SK-N-SH treated with all-trans-retinoic acid at 6 μM for 48 hours (cell line): ENCODE measurements around the gene PLXNA4.

Experiments
- ATAC-seq: fragments of 200-7000 bp; cut with Tn5 transposase; 3 replicates; pipeline ENCODE4 v1.9.1; 2020; ENCODE audit warnings: mild to moderate bottlenecking, moderate library complexity
- ARNTL ChIP-seq: fragments of 450-650 bp; formaldehyde crosslinking; IDR thresholded peaks from 2 replicates; pipeline ENCODE4 v1.5.0; 2020; ENCODE audit warnings: low read depth, mild to moderate bottlenecking, moderate library complexity, borderline replicate concordance
- CSDC2 ChIP-seq: fragments of 250-450 bp; sonication (Bioruptor Pico); IDR thresholded peaks from 2 replicates; pipeline ENCODE4 v1.5.0; 2020; ENCODE audit warnings: mild to moderate bottlenecking, moderate library complexity
- ESRRG ChIP-seq: fragments of 250-450 bp; sonication (Bioruptor Pico); IDR thresholded peaks from 2 replicates; pipeline ENCODE4 v1.6.1; 2021; ENCODE audit warnings: mild to moderate bottlenecking
- GLIS3 ChIP-seq: fragments of 250-450 bp; sonication (Bioruptor Pico); IDR thresholded peaks from 2 replicates; pipeline ENCODE4 v1.5.0; 2020; ENCODE audit warnings: mild to moderate bottlenecking, moderate library complexity
- ISL1 ChIP-seq: fragments of 250-450 bp; sonication (Bioruptor Pico); IDR thresholded peaks from 2 replicates; pipeline ENCODE4 v2.1.2; 2022; ENCODE audit warnings: mild to moderate bottlenecking, moderate library complexity
- OSR1 ChIP-seq: fragments of 250-450 bp; sonication (Bioruptor Pico); IDR thresholded peaks from 2 replicates; pipeline ENCODE4 v1.8.0; 2022; ENCODE audit warnings: moderate library complexity, mild to moderate bottlenecking, inconsistent platforms
- PATZ1 ChIP-seq: fragments of 250-450 bp; sonication (Bioruptor Pico); IDR thresholded peaks from 2 replicates; pipeline ENCODE4 v1.8.0; 2020; ENCODE audit warnings: mild to moderate bottlenecking, moderate library complexity, borderline replicate concordance
- PPARA ChIP-seq: fragments of 250-450 bp; sonication (Bioruptor Pico); IDR thresholded peaks from 2 replicates; pipeline ENCODE4 v1.5.0; 2020; ENCODE audit warnings: mild to moderate bottlenecking, borderline replicate concordance
- SNAI2 ChIP-seq: fragments of 250-450 bp; sonication (Bioruptor Pico); IDR thresholded peaks from 2 replicates; pipeline ENCODE4 v1.5.0; 2020; ENCODE audit warnings: mild to moderate bottlenecking, moderate library complexity
- TCF4 ChIP-seq: fragments of 250-450 bp; sonication (Bioruptor Pico); IDR thresholded peaks from 2 replicates; pipeline ENCODE4 v1.8.0; 2021; ENCODE audit warnings: mild to moderate bottlenecking, moderate library complexity, borderline replicate concordance
- TOX ChIP-seq: fragments of 250-450 bp; sonication (Bioruptor Pico); IDR thresholded peaks from 2 replicates; pipeline ENCODE4 v1.8.0; 2021; ENCODE audit warnings: mild to moderate bottlenecking, moderate library complexity, borderline replicate concordance
- ZC3H10 ChIP-seq: fragments of 250-450 bp; sonication (Bioruptor Pico); IDR thresholded peaks from 2 replicates; pipeline ENCODE4 v1.5.1; 2021; ENCODE audit warnings: mild to moderate bottlenecking, moderate library complexity
- ZFP3 ChIP-seq: fragments of 250-450 bp; sonication (Bioruptor Pico); IDR thresholded peaks from 2 replicates; pipeline ENCODE4 v1.5.0; 2020; ENCODE audit warnings: mild to moderate bottlenecking, moderate library complexity
- ZFP30 ChIP-seq: fragments of 450-650 bp; formaldehyde crosslinking; IDR thresholded peaks from 2 replicates; pipeline ENCODE4 v1.5.0; 2022; ENCODE audit warnings: mild to moderate bottlenecking, moderate library complexity
- ZNF565 ChIP-seq: fragments of 450-650 bp; formaldehyde crosslinking; conservative IDR thresholded peaks from 2 replicates; pipeline ENCODE4 v1.5.0; 2020; ENCODE audit warnings: low read depth, mild to moderate bottlenecking, moderate library complexity
- ZNF70 ChIP-seq: fragments of 450-650 bp; formaldehyde crosslinking; IDR thresholded peaks from 2 replicates; pipeline ENCODE4 v1.5.0; 2020; ENCODE audit warnings: mild to moderate bottlenecking, moderate library complexity
- ZNF8 ChIP-seq: fragments of 450-650 bp; formaldehyde crosslinking; IDR thresholded peaks from 2 replicates; pipeline ENCODE4 v1.5.0; 2020; ENCODE audit warnings: mild to moderate bottlenecking, moderate library complexity
- TF ChIP-seq, protein P1 (sequence below): fragments of 250-450 bp; sonication (Bioruptor Pico); IDR thresholded peaks from 2 replicates; pipeline ENCODE4 v1.5.0; 2020; ENCODE audit warnings: mild to moderate bottlenecking, moderate library complexity
- TF ChIP-seq, protein P2 (sequence below): fragments of 250-450 bp; sonication (Bioruptor Pico); IDR thresholded peaks from 2 replicates; pipeline ENCODE4 v1.5.1; 2020; ENCODE audit warnings: low read depth, mild to moderate bottlenecking, moderate library complexity
- TF ChIP-seq, protein P3 (sequence below): fragments of 250-450 bp; sonication (Bioruptor Pico); IDR thresholded peaks from 2 replicates; pipeline ENCODE4 v1.5.1; 2021; ENCODE audit warnings: mild to moderate bottlenecking, moderate library complexity
- TF ChIP-seq, protein P4 (sequence below): fragments of 250-450 bp; sonication (Bioruptor Pico); IDR thresholded peaks from 2 replicates; pipeline ENCODE4 v1.8.0; 2021; ENCODE audit warnings: low read depth, mild to moderate bottlenecking, moderate library complexity, borderline replicate concordance

Gene PLXNA4

DNA sequence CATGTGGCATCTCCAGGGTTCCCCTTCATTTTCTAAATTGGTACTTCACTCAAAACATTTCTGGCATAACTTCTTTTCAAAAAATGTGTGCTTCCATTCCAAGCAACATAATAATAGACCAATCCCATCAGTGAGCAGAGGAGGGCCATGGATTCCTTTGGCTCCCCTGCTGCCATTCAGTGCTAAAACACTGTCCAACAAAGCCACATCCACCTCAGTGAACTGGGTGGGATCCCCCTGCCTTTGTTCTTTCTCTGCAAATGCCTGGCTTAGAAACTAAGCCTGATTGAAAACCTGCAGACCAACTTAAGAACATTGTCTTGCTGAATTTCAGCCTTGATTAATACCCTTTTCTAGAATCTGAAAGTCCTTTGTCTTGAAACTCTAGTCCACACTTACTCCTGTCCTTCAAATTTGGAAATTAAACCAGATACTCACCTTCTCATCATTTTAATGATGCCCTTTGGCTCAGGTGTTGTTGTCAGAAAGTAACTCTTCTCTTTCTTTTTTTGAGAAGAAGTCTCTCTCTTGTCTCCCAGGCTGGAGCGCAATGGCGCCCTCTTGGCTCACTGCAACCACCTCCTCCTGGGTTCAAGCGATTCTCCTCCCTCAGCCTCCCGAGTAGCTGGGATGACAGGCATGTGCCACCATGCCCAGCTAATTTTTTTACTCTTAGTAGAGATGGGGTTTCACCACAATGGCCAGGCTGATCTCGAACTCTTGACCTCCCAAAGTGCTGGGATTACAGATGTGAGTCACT, 132.3 kb downstream of the PLXNA4 start:
- TF ChIP-seq, protein P1, sequence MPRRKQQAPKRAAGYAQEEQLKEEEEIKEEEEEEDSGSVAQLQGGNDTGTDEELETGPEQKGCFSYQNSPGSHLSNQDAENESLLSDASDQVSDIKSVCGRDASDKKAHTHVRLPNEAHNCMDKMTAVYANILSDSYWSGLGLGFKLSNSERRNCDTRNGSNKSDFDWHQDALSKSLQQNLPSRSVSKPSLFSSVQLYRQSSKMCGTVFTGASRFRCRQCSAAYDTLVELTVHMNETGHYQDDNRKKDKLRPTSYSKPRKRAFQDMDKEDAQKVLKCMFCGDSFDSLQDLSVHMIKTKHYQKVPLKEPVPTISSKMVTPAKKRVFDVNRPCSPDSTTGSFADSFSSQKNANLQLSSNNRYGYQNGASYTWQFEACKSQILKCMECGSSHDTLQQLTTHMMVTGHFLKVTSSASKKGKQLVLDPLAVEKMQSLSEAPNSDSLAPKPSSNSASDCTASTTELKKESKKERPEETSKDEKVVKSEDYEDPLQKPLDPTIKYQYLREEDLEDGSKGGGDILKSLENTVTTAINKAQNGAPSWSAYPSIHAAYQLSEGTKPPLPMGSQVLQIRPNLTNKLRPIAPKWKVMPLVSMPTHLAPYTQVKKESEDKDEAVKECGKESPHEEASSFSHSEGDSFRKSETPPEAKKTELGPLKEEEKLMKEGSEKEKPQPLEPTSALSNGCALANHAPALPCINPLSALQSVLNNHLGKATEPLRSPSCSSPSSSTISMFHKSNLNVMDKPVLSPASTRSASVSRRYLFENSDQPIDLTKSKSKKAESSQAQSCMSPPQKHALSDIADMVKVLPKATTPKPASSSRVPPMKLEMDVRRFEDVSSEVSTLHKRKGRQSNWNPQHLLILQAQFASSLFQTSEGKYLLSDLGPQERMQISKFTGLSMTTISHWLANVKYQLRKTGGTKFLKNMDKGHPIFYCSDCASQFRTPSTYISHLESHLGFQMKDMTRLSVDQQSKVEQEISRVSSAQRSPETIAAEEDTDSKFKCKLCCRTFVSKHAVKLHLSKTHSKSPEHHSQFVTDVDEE (CRISPR knock-in tag): no peak
- TF ChIP-seq, protein P2, sequence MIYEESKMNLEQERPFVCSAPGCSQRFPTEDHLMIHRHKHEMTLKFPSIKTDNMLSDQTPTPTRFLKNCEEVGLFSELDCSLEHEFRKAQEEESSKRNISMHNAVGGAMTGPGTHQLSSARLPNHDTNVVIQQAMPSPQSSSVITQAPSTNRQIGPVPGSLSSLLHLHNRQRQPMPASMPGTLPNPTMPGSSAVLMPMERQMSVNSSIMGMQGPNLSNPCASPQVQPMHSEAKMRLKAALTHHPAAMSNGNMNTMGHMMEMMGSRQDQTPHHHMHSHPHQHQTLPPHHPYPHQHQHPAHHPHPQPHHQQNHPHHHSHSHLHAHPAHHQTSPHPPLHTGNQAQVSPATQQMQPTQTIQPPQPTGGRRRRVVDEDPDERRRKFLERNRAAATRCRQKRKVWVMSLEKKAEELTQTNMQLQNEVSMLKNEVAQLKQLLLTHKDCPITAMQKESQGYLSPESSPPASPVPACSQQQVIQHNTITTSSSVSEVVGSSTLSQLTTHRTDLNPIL (CRISPR knock-in tag): no peak
- TF ChIP-seq, protein P3, sequence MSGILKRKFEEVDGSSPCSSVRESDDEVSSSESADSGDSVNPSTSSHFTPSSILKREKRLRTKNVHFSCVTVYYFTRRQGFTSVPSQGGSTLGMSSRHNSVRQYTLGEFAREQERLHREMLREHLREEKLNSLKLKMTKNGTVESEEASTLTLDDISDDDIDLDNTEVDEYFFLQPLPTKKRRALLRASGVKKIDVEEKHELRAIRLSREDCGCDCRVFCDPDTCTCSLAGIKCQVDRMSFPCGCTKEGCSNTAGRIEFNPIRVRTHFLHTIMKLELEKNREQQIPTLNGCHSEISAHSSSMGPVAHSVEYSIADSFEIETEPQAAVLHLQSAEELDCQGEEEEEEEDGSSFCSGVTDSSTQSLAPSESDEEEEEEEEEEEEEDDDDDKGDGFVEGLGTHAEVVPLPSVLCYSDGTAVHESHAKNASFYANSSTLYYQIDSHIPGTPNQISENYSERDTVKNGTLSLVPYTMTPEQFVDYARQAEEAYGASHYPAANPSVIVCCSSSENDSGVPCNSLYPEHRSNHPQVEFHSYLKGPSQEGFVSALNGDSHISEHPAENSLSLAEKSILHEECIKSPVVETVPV (CRISPR knock-in tag): no peak
- no peak for TF ChIP-seq ISL1 (CRISPR knock-in tag)
- TF ChIP-seq CSDC2: no peak
- no peak for TF ChIP-seq ZNF565 (CRISPR knock-in tag)
- no peak for TF ChIP-seq ARNTL (CRISPR knock-in tag)
- no peak for TF ChIP-seq SNAI2 (CRISPR knock-in tag)
- no peak for TF ChIP-seq TOX (CRISPR knock-in tag)
- TF ChIP-seq ESRRG (CRISPR knock-in tag): no peak
- no peak for TF ChIP-seq OSR1 (CRISPR knock-in tag)
- TF ChIP-seq ZC3H10 (CRISPR knock-in tag): no peak
- TF ChIP-seq GLIS3 (CRISPR knock-in tag): no peak
- no peak for TF ChIP-seq ZNF70 (CRISPR knock-in tag)
- ATAC-seq: no peak

- TF ChIP-seq CSDC2 (no peak), ZC3H10 (CRISPR knock-in tag) (no peak), ZNF8 (CRISPR knock-in tag) (no peak)
- ATAC-seq: no peak
Observed at GRCh38 chr7:132441935-132442334, 134.3 kb downstream of the PLXNA4 start.

GRCh38 chr7:132440151-132440550, 136.1 kb downstream of the PLXNA4 start:
- TF ChIP-seq, protein P2 (CRISPR knock-in tag): no peak
- TF ChIP-seq ZC3H10 (CRISPR knock-in tag) (no peak), TCF4 (no peak), ISL1 (CRISPR knock-in tag) (no peak), SNAI2 (CRISPR knock-in tag) (no peak), ZNF70 (CRISPR knock-in tag) (no peak)
- no peak for ATAC-seq

- ATAC-seq: no peak
- TF ChIP-seq OSR1 (CRISPR knock-in tag) (no peak), ARNTL (CRISPR knock-in tag) (no peak), CSDC2 (no peak)
Observed at GRCh38 chr7:132438926-132439325, 137.3 kb downstream of the PLXNA4 start.

DNA sequence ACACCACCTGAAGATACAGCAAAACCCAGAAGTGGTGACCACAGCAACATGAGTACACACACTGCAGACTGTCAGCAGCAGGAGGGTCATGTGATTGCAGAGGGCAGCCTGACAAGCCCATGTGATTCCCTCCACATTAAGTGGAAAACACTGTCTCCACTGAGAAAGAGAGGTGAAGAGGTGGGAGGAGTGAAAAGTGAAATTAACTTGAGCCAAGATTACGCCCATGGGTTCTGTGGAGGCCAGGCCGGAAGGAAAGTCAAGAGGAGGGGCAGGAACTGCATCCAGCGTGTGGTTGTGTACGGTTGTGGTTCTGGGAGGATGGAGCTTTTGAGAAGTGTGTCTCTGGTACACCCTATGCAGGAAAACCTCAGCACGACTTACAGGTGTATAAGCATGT, 138.5 kb downstream of the PLXNA4 start:
- ATAC-seq: no peak
- TF ChIP-seq ZFP30: no peak
- TF ChIP-seq ESRRG (CRISPR knock-in tag): no peak
- TF ChIP-seq PATZ1 (CRISPR knock-in tag): no peak
- no peak for TF ChIP-seq GLIS3 (CRISPR knock-in tag)
- TF ChIP-seq PPARA (CRISPR knock-in tag): no peak
- TF ChIP-seq OSR1 (CRISPR knock-in tag): no peak
- no peak for TF ChIP-seq TCF4
- TF ChIP-seq, protein P3 (CRISPR knock-in tag): no peak
- no peak for TF ChIP-seq ZNF8 (CRISPR knock-in tag)
- no peak for TF ChIP-seq ISL1 (CRISPR knock-in tag)
- no peak for TF ChIP-seq ZNF70 (CRISPR knock-in tag)
- no peak for TF ChIP-seq ZFP3 (CRISPR knock-in tag)
- no peak for TF ChIP-seq TOX (CRISPR knock-in tag)
- TF ChIP-seq, protein P4, sequence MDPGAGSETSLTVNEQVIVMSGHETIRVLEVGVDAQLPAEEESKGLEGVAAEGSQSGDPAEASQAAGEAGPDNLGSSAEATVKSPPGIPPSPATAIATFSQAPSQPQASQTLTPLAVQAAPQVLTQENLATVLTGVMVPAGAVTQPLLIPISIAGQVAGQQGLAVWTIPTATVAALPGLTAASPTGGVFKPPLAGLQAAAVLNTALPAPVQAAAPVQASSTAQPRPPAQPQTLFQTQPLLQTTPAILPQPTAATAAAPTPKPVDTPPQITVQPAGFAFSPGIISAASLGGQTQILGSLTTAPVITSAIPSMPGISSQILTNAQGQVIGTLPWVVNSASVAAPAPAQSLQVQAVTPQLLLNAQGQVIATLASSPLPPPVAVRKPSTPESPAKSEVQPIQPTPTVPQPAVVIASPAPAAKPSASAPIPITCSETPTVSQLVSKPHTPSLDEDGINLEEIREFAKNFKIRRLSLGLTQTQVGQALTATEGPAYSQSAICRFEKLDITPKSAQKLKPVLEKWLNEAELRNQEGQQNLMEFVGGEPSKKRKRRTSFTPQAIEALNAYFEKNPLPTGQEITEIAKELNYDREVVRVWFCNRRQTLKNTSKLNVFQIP: no peak
